GM12801 (cell line): ENCODE results near the gene KIAA1671.

Experiments
- TF ChIP-seq, protein P1 (sequence below): IDR thresholded peaks from one replicate; pipeline ENCODE4 v1.5.1; 2011; ENCODE audit warnings: control low read depth; ENCODE audit not compliant: insufficient read length; ENCODE audit errors: extremely low read depth

Gene KIAA1671

DNA sequence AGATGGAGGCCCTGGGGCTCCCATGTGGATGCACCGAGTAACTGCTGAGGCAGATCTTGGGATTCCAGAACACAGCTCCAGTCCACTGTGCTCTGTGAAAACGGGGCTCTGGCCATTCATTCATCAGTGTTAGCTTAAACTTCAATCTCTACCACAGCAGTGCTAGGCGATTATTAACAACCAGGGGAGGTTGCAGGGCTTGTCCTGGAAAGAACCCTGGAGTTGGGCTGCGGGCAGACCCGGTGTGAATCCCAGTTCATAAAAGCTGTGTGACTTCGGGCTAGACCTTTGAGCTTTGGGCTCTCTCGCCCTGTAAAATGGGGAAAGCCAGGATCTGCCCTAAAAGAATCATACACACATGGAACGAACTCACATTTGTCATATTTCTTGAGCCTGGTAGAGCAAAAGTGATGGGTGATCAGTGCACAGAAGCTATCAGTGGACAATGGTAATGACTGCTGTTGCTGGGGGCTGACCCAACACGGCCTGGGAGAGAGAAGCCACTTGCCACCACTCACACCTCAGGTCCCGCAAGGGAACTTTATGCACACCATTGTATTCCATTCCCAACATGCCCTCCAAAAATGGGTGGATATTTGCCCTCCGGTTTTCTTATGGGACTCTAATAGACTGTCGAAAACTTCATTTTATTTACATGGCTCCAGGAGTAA, 231.6 kb downstream of the KIAA1671 start:
- TF ChIP-seq, protein P1, sequence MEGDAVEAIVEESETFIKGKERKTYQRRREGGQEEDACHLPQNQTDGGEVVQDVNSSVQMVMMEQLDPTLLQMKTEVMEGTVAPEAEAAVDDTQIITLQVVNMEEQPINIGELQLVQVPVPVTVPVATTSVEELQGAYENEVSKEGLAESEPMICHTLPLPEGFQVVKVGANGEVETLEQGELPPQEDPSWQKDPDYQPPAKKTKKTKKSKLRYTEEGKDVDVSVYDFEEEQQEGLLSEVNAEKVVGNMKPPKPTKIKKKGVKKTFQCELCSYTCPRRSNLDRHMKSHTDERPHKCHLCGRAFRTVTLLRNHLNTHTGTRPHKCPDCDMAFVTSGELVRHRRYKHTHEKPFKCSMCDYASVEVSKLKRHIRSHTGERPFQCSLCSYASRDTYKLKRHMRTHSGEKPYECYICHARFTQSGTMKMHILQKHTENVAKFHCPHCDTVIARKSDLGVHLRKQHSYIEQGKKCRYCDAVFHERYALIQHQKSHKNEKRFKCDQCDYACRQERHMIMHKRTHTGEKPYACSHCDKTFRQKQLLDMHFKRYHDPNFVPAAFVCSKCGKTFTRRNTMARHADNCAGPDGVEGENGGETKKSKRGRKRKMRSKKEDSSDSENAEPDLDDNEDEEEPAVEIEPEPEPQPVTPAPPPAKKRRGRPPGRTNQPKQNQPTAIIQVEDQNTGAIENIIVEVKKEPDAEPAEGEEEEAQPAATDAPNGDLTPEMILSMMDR = no peak

DNA sequence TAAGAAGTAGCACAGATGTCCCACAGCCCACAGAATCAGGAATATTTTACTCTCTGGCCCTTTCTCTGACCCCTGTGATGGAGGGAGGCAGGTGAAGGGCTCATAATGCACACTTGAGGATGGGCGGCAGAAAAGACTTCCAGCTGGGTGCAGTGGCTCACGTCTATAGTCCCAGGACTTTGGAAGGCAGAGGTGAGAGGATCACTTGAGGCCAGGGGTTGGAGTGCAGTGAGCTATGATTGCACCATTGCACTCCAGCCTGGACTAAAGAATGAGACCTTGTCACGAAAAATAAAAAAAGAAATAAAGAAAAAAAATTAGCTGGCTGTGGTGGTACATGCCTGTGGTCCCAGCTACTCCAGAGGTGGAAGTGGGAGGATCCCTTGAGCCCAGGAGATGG, 233.6 kb downstream of the KIAA1671 start:
- TF ChIP-seq, protein P1 = no peak

DNA sequence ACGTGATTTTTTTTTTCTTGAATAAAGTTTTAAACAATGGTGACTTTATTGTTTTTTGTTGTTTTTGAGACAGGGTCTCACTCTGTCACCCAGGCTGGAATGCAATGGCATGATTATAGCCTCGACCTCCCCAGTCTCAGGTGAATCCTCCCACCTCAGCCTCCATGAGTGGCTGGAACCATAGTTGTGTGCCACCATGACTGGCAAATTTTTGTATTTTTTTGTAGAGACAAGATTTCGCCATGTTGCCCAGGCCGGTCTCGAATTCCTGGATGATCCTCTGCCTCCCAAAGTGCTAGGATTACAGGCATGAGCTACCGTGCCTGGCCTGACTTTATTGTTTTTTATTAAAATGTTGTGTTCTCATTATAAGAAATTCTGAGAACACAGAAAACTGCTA, 235.0 kb downstream of the KIAA1671 start:
- TF ChIP-seq, protein P1 = no peak

DNA sequence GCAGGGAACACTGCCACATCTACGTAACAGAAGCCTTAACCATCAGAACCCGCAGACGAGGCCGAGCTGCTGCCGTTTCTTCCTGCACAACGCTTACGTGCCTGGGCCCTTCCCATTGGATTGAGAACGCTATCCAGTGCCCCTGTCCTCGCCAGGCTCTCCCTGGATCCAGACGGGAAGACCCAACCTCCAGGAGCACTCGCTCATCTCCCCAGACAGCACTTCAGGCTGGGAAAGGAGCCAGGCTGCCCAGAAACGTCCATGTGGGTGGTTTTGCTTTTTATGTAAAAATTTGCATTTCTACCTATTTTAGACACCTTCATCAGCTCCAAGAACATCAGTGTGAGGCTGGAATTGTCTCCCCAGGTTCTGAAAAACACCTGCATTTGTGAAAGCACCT, 239.9 kb downstream of the KIAA1671 start:
- TF ChIP-seq, protein P1 = no peak

DNA sequence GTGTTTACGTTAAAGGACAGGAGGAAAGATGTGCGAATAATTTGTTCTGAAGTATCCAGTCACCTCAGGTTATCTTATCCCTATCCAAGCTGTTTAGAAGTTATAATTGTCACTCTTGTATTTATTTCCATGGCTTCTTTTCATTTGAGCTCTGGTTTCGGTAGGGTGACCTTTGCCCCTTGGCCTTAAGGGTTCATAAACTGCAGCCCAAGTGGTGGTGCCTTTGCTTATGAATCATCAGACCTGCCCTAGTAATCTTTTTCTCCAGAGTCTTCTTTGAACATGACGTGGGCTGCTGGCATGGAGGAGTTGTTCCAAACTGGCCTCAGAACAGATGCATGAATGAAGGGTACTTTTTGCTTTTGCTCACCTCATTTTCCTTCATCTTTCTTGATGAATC, 240.6 kb downstream of the KIAA1671 start:
- TF ChIP-seq, protein P1 = no peak

- TF ChIP-seq, protein P1 = no peak
These were observed 241.0 kb downstream of the KIAA1671 start for GRCh38 chr22:25193548-25193947.

GRCh38 chr22:25196326-25196725, 243.8 kb downstream of the KIAA1671 start:
- TF ChIP-seq, protein P1 = no peak
